Calu3 (cell line): ENCODE results near the gene UHMK1. TPM values are rescaled to one million over a fixed set of nuclear protein-coding genes. Genes with fewer than 3 reads are reported as not detected.

Experiments
- BruUV-seq: library from RNA; stranded (reverse); fragments of 400-500 nt; replicated peaks from 2 replicates; lab custom pipeline; 2021; lab: Mats Ljungman, UMichigan
- CTCF ChIA-PET: fragments of 300-600 bp; sonication (Branson Sonifier 250); formaldehyde crosslinking; loops from one replicate; lab custom pipeline; 2022; ENCODE audit warnings: antibody characterized with exemption; lab: Charles Lee
- DNase-seq: peaks from one replicate; pipeline ENCODE4 v3.0.0; 2022
- H3K27ac Mint-ChIP-seq: one replicate; pipeline ENCODE4 v1.8.0; 2022; ENCODE audit warnings: mixed read lengths; ENCODE audit not compliant: unreplicated experiment
- H3K27me3 Mint-ChIP-seq: one replicate; pipeline ENCODE4 v1.8.0; 2022; ENCODE audit warnings: mixed read lengths; ENCODE audit not compliant: unreplicated experiment
- H3K36me3 Mint-ChIP-seq: one replicate; pipeline ENCODE4 v1.8.0; 2022; ENCODE audit warnings: mild to moderate bottlenecking, moderate library complexity, mixed read lengths; ENCODE audit not compliant: insufficient read depth, unreplicated experiment
- H3K4me1 Mint-ChIP-seq: one replicate; pipeline ENCODE4 v1.8.0; 2022; ENCODE audit warnings: mild to moderate bottlenecking, low read depth, mixed read lengths; ENCODE audit not compliant: unreplicated experiment
- H3K4me3 Mint-ChIP-seq: one replicate; pipeline ENCODE4 v1.8.0; 2022; ENCODE audit warnings: mild to moderate bottlenecking, low read depth, moderate library complexity, mixed read lengths; ENCODE audit not compliant: unreplicated experiment
- H3K9me3 Mint-ChIP-seq: one replicate; pipeline ENCODE4 v1.8.0; 2022; ENCODE audit warnings: low read depth, mixed read lengths; ENCODE audit not compliant: unreplicated experiment
- CTCF ChIP-seq: fragments of 200-600 bp; IDR thresholded peaks from one replicate; pipeline ENCODE4 v1.8.0; 2022; ENCODE audit warnings: antibody characterized with exemption; ENCODE audit not compliant: unreplicated experiment
- intact Hi-C: fragments of 100-400 bp; cut with micrococcal nuclease; formaldehyde crosslinking; loops from one replicate; pipeline ENCODE4 v1.10.0; 2022; ENCODE audit not compliant: unreplicated experiment
- total RNA-seq: library from RNA; stranded (reverse); gene quantifications from 2 replicates; pipeline ENCODE4 v1.2.3, GENCODE V29; 2022

Gene UHMK1
- total RNA-seq, 1 experiment from 2014 or later = 98.1 TPM

- intact Hi-C loops = no loop called here
- BruUV-seq = no TSS peak
- DNase-seq = no peak
These were observed 38.9 kb downstream of the UHMK1 start for GRCh38 chr1:162536511-162536910.

GRCh38 chr1:162537216-162537615 lies 39.6 kb downstream of the UHMK1 start:
- no TSS peak for BruUV-seq
- DNase-seq = no peak
- CTCF ChIA-PET = interaction anchor here (0.7 to 1.0 kb wide), 3 partner anchors 9 to 380 kb away, joined by 3 to 4 read pairs (median 3); no protein-coding TSS in a partner anchor
- no peak for TF ChIP-seq CTCF
- Mint-ChIP-seq H3K4me3 (no peak overlapping the region), H3K36me3 (peaks cover 5% of the 10 kb centered on the region), H3K27me3 (no peaks in the 10 kb centered on the region), H3K4me1 (peaks cover 18% of the 10 kb centered on the region), H3K9me3 (no peaks in the 10 kb centered on the region), H3K27ac (no peak overlapping the region)
- intact Hi-C loops = no loop called here

More at GRCh38 chr1:162536511-162536910, 38.9 kb downstream of the UHMK1 start:
- Mint-ChIP-seq H3K4me3 (no peak overlapping the region), H3K27ac (peak overlapping the region; percentile 31), H3K4me1 (peaks cover 11% of the 10 kb centered on the region), H3K9me3 (no peaks in the 10 kb centered on the region), H3K36me3 (peaks cover 5% of the 10 kb centered on the region), H3K27me3 (no peaks in the 10 kb centered on the region)
- CTCF ChIA-PET = interaction anchor here (0.7 kb wide), 1 partner anchor 147 kb away, joined by 3 read pairs; no protein-coding TSS in a partner anchor
- no peak for TF ChIP-seq CTCF

DNA sequence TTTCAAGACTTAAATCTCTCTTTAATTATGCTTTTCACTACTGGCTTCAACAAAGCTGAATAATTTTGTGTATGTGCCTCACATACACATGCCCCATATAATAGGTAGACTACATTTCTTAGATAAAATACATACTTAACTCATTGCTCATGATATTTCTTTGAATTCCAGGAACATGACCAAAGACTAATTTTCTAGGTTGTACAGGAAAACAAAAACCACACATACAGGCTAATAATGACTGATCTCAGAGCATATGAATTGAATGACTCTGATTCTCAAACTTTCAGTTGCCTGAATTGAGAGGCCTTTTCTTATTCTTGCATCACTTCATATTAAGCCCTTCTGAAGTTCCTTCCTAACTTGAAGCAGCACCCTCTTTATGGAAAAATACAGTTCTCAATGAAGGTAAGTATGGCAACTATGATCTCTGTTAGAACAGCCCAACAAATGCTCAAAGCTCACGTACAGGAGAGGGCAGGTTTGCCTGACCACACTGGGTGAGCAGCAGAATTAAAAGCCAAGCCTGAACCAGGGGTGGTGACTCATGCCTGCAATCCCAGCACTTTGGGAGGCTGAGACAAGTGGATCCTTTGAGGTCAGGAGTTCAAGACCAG lies 41.3 kb downstream of the UHMK1 start:
- CTCF ChIA-PET = interaction anchor here (0.5 to 1.3 kb wide), 3 partner anchors 20 to 172 kb away, joined by 4 to 5 read pairs (median 4); no protein-coding TSS in a partner anchor
- peak overlapping the region; percentile 83 for H3K27ac Mint-ChIP-seq
- peaks cover 19% of the 10 kb centered on the region for H3K4me1 Mint-ChIP-seq
- TF ChIP-seq CTCF = no peak
- intact Hi-C loops = no loop called here
- no peak overlapping the region for H3K4me3 Mint-ChIP-seq
- H3K27me3 Mint-ChIP-seq = no peaks in the 10 kb centered on the region
- peaks cover 5% of the 10 kb centered on the region for H3K9me3 Mint-ChIP-seq
- H3K36me3 Mint-ChIP-seq = peaks cover 5% of the 10 kb centered on the region
- peak; percentile 55 for DNase-seq
- BruUV-seq = no TSS peak

DNA sequence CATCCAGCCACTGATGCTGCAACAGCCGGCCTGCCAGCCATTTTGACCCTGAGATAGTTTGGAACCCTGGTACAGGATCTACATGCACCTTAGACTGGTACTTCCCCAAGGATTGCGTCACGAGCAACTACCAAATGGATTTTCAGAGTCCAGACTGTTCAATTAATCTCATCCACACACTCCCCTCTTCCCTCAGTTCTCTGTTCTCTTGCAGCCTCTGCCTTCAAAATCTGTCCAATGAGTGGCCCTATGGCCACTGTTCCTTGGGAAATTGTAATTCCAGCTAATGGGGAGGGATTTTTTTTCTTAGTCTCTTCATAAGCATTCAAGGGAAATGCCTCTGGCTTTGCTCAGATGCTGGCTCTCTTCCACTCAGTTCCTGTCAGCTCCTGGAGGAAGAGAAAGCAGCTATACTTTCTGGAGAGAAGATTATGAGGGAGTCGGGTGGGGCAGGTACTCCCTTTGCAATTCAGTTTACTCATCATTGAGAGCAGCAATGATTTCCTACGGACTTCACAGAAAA lies 44.1 kb downstream of the UHMK1 start:
- no TSS peak for BruUV-seq
- H3K27ac Mint-ChIP-seq = peak overlapping the region; percentile 6
- no peaks in the 10 kb centered on the region for H3K27me3 Mint-ChIP-seq
- CTCF ChIA-PET = no interaction called here
- peaks cover 5% of the 10 kb centered on the region for H3K9me3 Mint-ChIP-seq
- no peak overlapping the region for H3K4me3 Mint-ChIP-seq
- intact Hi-C loops = no loop called here
- H3K36me3 Mint-ChIP-seq = peaks cover 5% of the 10 kb centered on the region
- H3K4me1 Mint-ChIP-seq = peaks cover 19% of the 10 kb centered on the region
- TF ChIP-seq CTCF = no peak
- no peak for DNase-seq
